HS-5 (cell line): ENCODE results near the gene WDR33.
"Not testable (repeated sequence)": the region's sequence is repeated elsewhere in the genome, so short reads cannot be mapped to it uniquely, and the experiment has no call there.

Experiments used
- DNase-seq: peaks from one replicate; pipeline ENCODE4 v3.0.0-alpha.2; 2012; ENCODE audit warnings: low read depth

The WDR33 gene

DNA sequence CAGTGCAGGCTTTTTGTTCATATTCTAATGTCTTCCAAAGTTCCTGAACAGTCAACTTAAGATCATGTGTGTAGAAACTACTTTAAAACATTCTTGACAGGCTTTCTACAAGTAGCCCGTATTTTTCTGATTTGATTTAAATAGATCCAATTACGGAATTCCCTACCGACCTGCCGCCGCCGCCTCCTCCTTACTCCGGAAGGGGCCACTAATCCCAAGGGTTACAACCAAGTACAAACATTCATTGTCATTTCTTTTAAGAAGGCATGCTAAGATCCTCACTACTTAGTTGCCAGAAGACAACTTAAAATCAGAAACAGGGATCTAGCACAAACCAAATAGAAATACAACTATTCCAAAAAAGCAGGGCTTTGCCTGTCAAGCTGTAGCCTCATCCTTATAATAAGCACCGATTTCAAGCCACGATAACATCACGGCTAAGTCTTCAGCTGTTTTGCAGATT, 784 bp downstream of the WDR33 start:
- peak; percentile 26 for DNase-seq

DNA sequence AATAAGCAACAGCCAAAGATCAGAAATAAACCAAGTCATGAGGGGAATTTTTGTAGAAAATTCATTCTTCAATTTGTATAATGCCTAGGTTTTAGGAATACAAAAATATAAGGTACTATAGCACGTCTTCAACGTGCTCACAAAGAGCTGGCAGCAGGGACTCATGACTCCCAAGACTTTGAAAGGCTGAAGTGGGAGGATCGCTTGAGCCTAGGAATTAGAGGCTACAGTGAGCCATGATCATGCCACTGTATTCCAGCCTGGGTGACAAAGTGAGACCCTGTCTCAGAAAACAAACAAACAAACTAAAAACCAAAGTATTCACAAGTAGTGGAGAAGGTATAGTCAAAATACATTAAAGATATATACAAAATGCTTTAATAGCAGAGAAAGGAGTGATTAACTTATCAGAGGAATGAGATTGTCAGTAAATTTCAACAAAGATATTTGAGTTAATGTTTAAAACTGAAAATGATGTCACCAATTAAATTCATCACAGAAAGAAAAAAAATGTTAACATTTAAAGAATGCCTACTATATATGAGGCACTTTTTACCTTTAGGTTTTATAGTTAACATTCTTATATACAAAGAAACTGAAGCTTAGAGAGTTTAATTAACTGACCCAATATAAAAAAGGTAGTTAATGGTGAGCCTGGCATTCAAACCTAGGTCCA, 3.2 kb downstream of the WDR33 start:
- DNase-seq, result no peak

DNA sequence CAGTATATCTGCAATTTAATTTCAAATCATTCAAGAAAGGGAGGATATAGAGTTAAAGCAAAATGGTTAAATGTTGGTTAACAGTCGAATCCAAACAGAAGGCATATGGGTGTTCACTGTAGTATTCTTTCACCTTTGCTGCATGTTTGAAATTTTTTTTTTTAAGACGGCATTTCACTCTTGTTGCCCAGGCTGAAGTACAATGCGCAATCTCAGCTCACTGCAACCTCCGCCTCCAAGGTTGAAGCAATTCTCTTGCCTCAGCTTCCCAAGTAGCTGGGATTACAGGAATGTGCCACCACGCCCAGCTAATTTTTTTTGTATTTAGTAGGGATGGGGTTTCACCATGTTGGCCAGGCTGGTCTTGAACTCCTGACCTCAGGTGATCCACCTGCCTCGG, 4.1 kb downstream of the WDR33 start:
- DNase-seq, result not testable (repeated sequence)

DNA sequence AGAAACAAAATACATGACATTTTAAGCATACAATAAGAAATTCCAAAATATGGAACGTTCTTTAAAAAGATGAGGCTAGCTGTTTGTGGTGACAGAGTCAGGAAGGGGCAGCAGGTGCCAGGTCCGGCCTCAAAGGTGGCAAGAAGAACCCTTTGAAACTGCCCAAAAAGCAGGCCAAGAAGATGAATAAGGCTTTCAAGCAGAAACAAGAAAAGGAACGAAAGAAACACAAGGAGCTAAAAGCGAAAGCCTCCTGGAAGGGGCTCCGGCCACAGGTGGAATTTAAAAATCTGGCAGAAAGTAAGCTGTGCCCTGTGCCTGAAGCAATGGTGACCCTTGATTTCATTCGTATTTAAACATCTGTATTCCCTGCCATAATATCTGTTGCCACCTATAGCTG, 5.5 kb downstream of the WDR33 start:
- no peak for DNase-seq

DNA sequence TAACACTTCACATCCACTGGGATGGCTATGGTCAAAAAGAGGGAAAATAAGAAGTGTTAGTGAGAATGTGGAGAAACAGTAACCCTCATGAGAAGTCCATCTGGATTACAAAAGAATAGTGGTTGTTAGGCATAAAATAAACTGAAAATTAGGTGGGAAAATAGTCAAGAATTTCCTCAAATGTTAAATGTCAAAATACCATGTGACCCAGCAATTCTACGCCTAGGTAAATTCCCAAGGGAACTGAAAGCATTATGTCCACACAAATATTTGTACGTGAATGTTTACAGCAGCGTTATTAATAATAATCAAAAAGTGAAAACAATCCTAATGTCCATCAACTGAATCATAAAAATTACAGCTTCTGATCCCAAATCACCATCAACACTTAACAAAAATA, 11.0 kb downstream of the WDR33 start:
- DNase-seq, result no peak

DNA sequence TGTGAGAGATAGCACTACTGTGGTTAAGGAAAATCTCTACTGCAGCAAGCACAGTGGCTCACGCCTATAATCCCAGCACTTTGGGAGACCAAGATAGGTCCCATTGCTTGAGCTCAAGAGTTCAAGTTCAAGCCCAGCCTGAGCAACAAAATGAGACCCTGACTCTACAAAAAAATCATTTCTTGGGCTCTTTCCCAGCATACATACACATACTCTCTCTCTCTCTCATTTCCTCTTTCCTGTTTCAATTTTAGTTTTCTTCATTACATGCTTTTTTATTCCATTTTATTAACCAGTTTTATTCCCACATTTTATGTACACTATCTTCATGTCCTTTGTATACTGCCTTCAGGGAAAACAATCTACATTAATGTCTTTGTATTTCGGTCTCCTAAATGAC, 14.6 kb downstream of the WDR33 start:
- DNase-seq, result no peak

DNA sequence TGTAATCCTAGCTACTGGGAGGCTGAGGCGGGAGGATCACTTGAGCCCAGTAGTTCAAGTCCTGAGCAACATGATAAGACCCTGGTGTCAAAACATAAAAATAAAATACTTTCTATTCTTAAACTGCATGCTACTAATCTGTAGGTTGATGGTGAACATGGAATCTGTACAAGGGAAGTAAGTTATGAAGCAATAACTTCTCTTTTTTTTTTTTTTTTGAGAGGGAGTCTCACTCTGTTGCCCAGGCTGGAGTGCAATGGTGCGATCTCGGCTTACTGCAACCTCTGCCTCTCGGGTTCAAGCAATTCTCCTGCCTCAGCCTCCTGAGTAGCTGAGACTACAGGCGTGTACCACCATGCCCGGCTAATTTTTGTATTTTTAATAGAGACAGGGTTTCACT, 16.1 kb downstream of the WDR33 start:
- DNase-seq, result not testable (repeated sequence)

DNA sequence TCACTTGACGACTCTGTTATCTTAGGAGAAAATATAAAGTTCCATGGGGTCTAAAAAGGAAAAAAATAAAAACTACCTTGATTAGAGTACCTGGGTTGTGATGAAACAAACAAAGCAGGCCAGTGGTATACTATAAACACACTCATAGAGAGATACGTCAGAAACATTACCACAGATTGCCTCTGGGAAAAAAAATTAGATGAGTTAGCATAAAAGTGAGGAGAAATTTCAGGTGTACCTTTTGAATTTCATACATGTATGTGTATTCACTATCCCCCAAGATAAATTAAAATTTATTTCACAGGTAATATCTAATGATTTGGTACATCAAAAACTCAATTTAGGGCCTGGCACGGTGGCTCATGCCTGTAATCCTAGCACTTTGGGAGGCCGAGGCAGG, 18.2 kb downstream of the WDR33 start:
- DNase-seq, result no peak

DNA sequence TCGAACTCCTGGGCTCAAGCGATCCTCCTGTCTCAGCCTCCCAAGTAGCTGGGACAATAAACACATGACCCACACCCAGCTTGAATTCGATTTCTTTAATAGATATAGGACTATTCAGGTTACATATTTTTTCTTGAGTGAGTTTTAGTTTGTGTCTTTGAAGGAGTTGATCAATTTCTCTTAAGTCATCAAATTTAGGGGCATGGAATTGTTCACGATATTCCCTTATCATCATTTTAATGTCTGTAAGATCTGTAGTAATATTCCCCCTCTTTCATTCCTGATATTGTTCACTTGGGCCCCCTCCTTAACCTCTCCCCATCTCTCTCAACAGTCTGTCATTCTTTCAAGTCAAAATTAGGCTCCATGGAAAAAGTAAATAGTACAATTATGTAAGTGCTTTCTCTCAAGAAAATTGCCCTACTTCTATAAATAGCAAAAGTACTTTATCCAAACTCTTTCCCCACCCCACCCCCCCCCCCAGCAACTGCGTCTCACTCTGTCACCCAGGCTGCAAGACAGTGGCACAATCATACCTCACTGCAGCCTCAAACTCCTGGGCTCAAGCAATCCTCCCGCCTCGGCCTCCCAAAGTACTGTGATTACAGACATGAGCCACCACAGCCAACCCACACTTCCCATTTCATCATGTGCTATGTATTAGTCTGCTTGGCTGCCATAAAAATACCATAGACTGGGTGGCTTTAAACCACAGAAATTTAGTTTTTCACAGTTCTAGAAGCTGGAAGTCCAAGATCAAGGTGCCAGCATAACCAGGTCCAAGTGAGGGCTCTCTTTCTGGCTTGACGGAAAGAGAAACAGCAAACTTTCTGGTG, 20.1 kb downstream of the WDR33 start:
- no peak for DNase-seq

DNA sequence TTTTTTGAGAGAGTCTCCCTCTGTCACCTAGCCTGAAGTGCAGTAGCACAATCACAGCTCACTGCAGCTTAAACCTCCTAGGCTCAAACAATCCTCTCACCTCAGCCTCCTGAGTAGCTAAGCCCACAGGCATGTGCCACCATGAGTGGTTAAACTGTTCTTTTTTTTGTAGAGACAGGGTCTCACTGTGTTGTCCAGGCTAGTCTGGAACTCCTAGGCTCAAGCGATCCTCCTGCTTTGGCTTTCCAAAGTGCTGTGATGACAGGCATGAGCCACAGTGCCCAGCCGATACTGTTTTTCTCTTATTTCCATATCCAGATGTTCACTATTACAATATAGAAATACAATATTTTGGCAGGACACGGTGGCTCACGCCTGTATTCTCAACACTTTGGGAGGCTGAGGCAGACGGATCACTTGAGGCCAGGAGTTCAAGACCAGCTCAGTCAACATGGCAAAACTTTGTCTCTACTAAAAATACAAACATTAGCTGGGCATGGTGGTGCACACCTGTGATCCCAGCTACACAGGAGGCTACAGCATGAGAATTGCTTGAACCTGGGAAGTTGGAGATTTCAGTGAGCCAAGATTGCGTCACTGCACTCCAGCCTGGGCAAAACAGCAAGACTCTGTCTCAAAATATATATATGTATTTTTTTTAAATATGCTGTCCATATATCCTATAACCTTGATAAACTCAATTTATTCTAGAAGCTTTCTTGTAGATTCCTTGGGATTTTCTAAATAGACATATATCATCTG, 24.7 kb downstream of the WDR33 start:
- no peak for DNase-seq

DNA sequence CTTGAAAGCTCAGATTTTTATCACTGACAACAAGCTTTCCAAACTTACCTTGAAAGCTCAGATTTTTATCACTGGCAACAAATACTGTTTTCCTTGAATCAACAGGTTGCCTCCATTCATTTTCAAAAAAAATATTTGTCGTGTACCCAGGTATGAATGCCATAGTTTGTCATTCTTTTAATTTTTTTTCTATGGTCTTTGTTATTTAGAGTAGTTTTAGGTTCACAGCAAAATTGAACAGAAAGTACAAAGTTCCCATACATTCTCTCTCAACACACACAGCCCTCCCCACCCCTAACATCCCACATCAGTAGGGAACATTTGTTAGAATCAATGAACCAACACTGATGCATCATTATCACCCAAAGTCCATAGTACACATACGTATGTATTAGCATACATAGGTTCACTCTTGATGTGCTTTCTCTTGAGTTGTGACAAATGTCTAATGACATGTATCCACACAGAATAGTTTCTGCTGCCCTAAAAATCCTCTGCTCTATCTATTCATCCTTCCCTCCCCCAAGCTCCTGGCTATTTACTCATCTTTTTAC, 25.9 kb downstream of the WDR33 start:
- no peak for DNase-seq

DNA sequence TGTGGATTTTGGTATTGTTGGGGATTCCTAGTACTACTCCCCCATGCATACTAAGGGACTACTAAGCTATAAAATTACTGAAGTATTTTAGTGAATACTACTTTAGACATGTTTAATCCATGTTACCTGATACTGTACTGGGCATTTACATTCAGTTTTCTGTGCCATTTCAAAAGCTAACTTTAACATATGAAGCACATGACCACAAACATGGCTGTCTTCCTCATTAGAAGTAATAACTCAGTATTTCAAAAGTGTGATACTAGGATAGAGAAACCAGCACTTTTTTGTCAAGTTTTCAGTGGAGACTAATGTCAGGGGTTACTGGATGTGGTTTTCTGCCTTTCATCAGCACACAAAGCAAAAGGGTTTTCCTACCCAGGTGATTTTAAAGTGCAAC, 27.9 kb downstream of the WDR33 start:
- no peak for DNase-seq

DNA sequence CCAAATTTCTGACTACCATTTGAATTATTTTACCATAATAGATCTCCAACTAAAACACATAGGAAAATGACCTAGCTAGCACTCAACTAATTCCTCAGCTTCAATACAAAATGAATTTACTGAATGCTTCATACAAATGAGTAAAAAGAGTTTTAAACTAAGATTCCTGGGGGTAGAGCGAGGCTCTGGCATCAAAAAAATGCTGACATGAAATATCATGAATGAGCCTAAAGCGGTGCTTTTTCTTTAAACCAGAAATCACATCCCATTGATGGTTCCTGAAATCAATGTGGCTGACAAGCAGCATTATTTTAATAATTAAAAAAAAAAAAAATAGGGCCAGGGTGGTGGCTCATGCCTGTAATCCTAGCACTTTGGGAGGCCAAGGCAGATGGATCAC, 32.1 kb downstream of the WDR33 start:
- no peak for DNase-seq

DNA sequence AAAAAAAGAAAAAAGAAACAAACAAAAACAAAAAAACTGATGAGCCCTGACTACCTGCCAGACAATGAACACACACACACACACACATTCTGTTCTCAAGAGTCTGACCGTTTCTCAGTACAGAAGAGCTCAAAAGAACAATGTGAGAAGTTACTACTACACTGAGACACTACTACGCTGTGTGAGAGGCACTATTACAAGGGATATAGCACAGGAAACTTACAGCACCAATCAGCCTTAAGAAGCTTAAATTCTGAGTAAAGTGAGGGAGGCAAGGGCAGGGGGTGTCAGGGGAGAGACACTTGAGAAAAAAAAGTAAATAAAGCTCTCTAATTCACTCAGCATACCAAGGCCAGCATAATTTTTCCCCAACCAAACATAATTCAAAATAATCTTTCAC, 32.5 kb downstream of the WDR33 start:
- no peak for DNase-seq

DNA sequence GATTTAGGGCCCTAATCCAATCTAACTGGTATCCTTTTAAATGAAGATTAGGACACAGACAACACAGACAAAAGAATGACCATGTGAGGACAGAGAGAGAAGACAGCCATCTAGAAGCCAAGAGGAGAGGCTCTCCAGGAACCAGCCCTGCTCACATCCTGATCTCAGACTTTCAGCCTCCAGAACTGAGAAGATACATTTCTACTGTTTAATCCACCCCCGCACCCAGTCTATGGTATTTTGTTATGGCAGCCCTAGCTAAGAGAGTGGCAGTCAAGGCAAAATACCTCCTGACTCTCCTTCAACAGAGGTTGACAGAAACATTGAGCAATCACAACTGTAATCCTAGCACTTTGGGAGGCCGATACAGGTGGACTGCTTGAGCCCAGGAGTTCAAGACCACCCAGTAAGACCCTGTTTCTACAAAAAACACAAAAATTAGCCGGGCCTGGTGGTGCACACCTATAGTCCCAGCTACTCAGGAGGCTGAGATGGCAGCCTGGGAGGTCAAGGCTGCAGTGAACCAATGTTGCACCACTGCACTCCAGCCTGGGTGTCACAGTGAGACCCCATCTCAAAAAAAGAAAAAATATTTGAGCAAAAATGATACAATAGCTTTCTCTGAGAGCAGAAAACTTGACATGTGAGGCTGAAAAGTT, 34.7 kb downstream of the WDR33 start:
- no peak for DNase-seq

DNA sequence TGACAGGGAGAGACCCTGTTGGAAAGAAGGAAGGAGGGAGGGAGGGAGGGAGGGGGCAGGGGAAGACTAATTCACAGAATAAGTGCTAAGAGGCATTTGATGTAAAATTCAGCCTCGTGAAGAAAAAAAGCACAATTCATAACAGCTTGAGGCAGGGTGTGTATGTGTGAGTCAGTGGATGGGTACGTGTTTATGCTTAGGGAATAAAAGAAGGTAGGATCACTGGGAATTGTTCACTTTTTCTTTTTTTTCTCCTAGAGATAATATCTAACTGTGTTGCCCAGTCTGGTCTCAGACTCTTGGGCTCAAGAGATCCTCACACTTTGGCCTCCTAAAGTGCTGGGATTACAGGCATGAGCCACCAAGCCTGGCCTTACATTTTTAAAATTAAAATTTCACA, 39.2 kb downstream of the WDR33 start:
- DNase-seq, result peak; percentile 35

DNA sequence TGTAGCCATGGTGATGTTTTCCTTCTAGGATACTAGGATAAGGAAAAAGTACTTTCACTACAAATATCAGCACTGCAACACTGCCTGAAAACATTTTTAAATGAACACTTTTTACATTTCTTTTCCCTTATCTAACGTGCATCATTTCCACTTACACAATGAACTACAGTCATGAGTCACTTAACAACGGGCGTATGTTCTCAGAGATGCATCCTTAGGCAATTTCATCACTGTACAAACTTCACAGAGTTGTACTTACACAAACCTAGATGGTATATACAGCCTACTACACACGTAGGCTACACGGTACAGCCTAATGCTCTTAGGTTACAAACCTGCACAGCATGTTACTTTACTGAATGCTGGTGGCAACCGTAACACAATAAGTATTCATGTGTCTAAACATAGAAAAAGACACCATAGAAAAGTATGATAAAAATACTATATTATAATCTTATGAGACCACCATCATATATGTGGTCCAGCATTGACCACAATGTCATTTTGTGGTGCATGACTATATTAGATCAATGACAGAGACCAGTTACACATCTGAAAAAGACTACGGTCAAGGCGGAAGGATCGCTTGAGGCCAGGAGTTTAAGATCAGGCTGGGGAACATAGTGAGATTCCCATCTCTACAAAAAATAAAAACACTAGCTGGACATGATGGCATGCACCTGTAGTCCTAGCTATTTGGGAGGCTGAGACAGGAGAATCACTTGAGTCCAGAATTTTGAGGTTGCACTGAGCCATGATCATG, 39.8 kb downstream of the WDR33 start:
- DNase-seq, result peak; percentile 78

DNA sequence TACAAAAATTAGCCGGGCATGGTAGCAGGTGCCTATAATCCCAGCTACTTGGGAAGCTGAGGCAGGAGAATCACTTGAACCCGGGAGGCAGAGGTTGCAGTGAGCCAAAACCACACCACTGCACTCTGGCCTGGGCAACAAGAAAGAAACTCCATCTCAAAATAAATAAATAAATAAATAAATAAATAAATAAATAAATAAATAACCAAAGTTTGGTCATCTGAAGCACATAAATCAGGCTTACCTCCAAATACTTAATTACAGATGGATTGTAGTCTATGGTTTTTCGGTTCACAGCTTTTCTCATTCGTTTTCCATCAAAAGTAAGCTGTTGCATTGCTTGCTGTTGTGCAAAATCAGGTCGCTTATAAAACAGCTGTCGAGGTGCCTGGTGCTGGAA, 40.4 kb downstream of the WDR33 start:
- DNase-seq, result not testable (repeated sequence)

DNA sequence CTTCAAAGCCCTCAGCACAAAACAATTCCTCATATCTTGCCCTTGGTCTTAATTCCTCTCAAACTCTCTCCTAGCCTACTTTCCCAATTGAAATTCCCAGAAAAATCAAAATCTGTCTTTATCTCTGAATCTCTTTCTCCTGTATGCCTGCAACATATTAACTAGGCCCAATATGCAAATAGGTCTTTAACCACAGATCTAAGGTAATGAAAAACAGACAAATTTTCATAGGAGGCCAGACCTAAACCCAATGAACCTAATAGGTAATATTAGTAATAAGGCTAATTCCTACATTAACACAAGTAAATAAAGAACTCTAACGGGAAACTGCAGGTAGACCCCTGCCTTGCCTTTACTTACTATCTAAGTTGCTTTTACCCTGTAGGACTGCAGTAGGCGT, 41.4 kb downstream of the WDR33 start:
- DNase-seq, result no peak

DNA sequence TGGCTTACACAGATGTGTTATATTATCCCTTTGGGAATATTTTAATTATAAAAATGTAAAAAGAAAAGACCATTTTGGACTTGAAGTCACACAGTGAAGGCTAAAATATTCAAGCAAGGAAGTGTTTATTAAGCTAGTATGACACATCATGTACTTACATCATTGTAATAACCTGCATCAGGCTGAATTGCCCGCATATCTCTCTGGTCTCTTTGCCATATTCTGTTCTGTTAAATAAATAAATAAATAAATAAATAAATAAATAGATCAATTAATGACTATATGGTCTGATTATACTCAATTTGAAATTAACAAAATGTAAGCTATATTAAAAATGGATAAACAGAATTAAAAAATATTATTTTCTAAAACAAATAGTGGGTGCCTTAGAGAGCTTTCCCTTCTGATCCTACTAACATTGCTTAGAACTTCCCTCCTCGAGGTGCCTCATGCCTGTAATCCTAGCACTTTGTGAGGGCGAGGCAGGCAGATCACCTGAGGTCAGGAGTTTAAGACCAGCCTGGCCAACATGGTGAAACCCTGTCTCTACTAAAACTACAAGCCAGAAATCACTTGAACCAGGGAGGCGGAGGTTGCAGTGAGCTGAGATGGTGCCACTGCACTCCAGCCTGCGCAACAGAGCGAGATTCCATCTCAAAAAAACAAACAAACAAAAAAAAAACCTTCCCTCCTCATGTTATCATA, 42.0 kb downstream of the WDR33 start:
- no peak for DNase-seq

DNA sequence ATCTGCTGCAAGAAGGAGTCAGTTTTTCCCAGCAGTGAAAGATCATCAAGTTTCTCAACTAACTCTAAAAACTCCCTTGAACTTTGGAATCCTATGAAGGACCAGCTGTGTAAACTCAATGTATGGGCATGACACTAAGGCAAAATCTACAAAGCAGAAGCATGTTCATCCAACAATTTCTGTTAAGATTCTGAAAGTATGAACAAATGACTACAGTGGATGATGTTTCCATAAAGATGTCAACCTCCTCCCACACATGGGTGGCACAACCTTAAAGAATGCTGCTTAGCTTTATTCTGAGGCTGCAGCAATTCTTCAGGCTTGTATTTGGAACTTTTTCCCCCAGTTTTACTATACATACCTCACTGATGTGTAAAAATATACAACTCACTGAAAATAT, 47.2 kb downstream of the WDR33 start:
- no peak for DNase-seq
